Stimulated activated CD8-positive, alpha-beta memory T cell treated with anti-CD3 and anti-CD28 coated beads, Interleukin-15, amount 100 ng/mL, for 24 hours (primary cell): Measurements from ENCODE around the gene VSX2.
A peak's percentile ranks its signal among the peaks of the same experiment; 100 is the strongest.

Experiments used
- DNase-seq: peaks from one replicate; pipeline ENCODE4 v3.0.0-alpha.2; 2020; ENCODE audit warnings: low read depth

The VSX2 gene

GRCh38 chr14:74223016-74223415, 16.2 kb upstream of the VSX2 start:
- no peak for DNase-seq

GRCh38 chr14:74231784-74232183, 7.5 kb upstream of the VSX2 start:
- no peak for DNase-seq

- DNase-seq = no peak
Measured at GRCh38 chr14:74235017-74235416, 4.2 kb upstream of the VSX2 start.

- DNase-seq = no peak
Measured at GRCh38 chr14:74237441-74237840, 1.8 kb upstream of the VSX2 start.

GRCh38 chr14:74239848-74240793, 872 bp downstream of the VSX2 start:
- DNase-seq = no peak

GRCh38 chr14:74240794-74241651, 1.8 kb downstream of the VSX2 start:
- DNase-seq = no peak

- no peak for DNase-seq
Measured at GRCh38 chr14:74241652-74242017, 2.4 kb downstream of the VSX2 start.

GRCh38 chr14:74242021-74242779, 3.0 kb downstream of the VSX2 start:
- no peak for DNase-seq

- no peak for DNase-seq
Measured at GRCh38 chr14:74242780-74243042, 3.5 kb downstream of the VSX2 start.

GRCh38 chr14:74243051-74243450, 3.8 kb downstream of the VSX2 start:
- DNase-seq = no peak

- no peak for DNase-seq
Measured at GRCh38 chr14:74244115-74244514, 4.9 kb downstream of the VSX2 start.

- no peak for DNase-seq
Measured at GRCh38 chr14:74245292-74245691, 6.0 kb downstream of the VSX2 start.

GRCh38 chr14:74246542-74246941, 7.3 kb downstream of the VSX2 start:
- no peak for DNase-seq

- no peak for DNase-seq
Measured at GRCh38 chr14:74248017-74248416, 8.8 kb downstream of the VSX2 start.

- no peak for DNase-seq
Measured at GRCh38 chr14:74249433-74250375, 10.5 kb downstream of the VSX2 start.

- DNase-seq = no peak
Measured at GRCh38 chr14:74255281-74255680, 16.0 kb downstream of the VSX2 start.

GRCh38 chr14:74257078-74257940, 18.1 kb downstream of the VSX2 start:
- DNase-seq = peak; percentile 40

GRCh38 chr14:74257941-74258763, 18.9 kb downstream of the VSX2 start:
- no peak for DNase-seq

GRCh38 chr14:74258764-74259035, 19.5 kb downstream of the VSX2 start:
- no peak for DNase-seq

- no peak for DNase-seq
Measured at GRCh38 chr14:74259513-74259912, 20.3 kb downstream of the VSX2 start.
